GM21515 (cell line): ENCODE data around the gene DERL2.

Experiments
- ATAC-seq: cut with Tn5 transposase; IDR thresholded peaks from one replicate; pipeline ENCODE4 v1.9.1; 2021; ENCODE audit not compliant: unreplicated experiment

The DERL2 gene

GRCh38 chr17:5502552-5502951, 16.6 kb upstream of the DERL2 start:
- ATAC-seq: no peak

DNA sequence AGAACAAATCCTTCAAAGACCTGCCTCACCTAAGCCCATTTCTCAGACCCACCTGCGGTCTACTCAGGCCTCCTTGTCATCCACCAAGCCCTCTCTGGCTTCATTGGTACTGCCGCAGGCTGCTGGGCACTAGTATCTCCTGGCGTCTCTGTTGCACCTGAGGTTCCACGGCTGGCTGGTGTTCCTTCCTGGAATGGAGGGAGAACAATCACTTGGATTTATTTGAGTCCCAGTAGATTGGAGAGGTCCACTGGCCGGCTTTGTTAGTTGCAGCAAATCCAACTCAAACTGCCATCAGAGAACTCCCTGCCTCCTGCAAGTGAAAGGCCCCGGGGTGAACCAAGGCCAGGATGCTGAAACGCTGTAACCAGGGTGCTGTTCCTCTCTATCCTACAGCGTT, 15.7 kb upstream of the DERL2 start:
- no peak for ATAC-seq

GRCh38 chr17:5500589-5501391, 14.8 kb upstream of the DERL2 start:
- no peak for ATAC-seq

DNA sequence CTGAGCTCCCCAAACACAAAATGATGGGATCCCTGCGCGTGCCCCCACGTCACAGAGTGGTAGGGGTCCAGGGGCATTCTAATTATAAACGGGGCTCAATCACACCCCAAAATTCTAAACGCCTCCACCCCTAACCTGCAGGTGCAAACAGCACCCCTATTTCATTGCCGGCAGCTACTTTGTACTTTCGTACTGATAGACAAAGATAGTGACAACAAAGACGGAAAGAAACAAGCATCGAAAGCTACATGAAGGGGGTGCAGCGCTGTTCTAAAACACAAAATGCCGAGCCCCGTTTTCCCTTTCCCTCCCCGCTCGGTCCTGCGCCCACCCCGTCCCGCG, 14.2 kb upstream of the DERL2 start:
- ATAC-seq: no peak

- ATAC-seq: no peak
Measured at GRCh38 chr17:5499476-5500231, 13.7 kb upstream of the DERL2 start.

DNA sequence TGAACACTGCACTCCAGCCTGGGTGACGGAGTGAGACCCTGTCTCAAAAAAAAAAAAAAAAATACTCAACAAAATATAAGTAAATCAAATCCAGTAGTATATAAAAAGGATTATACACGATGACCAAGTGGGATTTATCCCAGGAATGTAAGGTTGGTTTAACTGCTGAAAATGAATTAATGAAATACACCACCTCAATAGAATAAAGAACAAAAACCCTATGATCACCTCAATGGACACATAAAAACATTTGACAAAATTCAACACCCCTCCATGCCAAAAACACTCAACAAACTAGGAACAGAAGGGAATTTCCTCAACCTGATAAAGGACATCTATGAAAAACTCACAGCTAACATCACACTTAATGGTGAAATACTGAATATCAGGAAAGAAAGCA, 7.0 kb upstream of the DERL2 start:
- no peak for ATAC-seq

GRCh38 chr17:5488752-5489151, 2.8 kb upstream of the DERL2 start:
- no peak for ATAC-seq

GRCh38 chr17:5486206-5487124, 487 bp upstream of the DERL2 start, which contains the start of gene MIS12:
Gene MIS12 (plus strand): TSS chr17:5486566. CDS start chr17:5488863, 2,297 bp downstream.
- ATAC-seq: peak; percentile 84

DNA sequence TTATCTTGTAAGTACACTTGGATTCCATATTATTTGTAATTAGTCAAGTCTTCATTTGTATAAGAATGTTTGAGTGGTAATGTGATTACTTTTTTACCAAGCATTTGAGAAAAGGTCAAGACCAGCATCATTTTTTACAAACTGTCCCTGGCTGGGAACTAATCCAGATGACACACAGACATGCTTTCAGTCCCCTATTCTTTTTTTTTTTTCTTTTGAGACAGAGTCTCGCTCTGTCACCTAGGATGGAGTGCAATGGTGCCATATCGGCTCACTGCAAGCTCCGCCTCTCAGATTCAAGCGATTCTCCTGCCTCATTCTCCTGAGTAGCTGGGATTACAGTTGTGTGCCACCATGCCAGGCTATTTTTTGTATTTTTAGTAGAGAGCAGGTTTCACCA, 4.5 kb downstream of the DERL2 start:
- ATAC-seq: no peak

- ATAC-seq: no peak
Measured at GRCh38 chr17:5480962-5481361, 5.0 kb downstream of the DERL2 start.

- ATAC-seq: no peak
Measured at GRCh38 chr17:5478992-5479391, 7.0 kb downstream of the DERL2 start.

- no peak for ATAC-seq
Measured at GRCh38 chr17:5473906-5474305, 12.1 kb downstream of the DERL2 start.

DNA sequence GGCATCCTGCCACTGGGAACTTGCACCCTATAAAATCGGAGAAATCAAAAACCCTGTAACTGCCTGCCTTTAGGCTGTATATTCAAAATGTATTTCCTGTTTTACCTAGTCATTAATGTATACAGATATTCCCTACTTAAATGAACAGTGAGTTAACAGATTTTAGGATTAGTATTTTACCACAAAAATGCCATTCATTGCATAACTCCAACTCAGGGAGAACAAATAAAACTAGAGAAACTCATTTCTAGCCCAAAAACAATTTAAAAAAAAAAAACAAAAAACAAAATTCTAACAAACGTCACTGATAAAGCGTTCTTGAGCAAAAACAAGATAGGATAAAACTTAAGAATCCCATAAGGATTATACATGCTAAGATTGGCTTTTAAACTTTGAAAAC, 13.5 kb downstream of the DERL2 start:
- no peak for ATAC-seq

- no peak for ATAC-seq
Measured at GRCh38 chr17:5468075-5468473, 17.9 kb downstream of the DERL2 start.

DNA sequence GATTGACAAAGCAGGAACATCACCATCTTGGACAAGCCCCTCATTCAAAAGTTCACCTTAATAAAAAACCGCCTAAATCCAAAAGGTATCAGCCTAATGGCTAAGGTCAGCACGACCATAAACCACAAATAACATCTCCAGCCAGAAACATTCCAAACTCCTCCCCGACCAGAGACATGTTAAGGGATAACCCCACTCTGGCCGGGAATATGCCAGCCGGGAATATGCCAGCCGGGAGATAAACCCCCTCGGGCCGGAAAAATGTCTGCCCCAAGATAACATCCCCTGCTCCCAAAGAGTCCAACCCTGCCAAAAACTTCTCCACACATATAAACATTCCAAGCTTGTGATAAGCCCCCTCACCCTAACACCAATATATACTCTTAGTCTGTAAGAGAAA, 18.6 kb downstream of the DERL2 start:
- ATAC-seq: no peak

DNA sequence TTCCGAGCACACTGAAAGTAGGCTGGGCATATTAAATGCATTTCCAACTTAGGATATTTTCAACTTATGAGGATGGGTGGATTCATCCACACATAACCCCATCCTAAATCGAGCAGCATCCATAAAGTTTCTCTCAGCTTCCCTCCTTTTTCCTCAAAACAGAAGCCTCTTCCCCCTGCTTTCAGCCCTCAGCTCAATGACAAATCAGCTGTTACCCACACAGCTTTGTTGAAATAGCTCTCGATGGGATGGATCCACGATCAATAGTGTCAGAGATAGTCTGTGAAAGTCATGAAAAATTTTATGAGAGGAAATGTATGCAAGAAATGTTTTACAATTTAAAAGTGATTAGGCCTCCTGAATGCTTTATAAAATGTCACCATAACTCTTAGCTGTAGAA, 19.7 kb downstream of the DERL2 start:
- ATAC-seq: no peak

DNA sequence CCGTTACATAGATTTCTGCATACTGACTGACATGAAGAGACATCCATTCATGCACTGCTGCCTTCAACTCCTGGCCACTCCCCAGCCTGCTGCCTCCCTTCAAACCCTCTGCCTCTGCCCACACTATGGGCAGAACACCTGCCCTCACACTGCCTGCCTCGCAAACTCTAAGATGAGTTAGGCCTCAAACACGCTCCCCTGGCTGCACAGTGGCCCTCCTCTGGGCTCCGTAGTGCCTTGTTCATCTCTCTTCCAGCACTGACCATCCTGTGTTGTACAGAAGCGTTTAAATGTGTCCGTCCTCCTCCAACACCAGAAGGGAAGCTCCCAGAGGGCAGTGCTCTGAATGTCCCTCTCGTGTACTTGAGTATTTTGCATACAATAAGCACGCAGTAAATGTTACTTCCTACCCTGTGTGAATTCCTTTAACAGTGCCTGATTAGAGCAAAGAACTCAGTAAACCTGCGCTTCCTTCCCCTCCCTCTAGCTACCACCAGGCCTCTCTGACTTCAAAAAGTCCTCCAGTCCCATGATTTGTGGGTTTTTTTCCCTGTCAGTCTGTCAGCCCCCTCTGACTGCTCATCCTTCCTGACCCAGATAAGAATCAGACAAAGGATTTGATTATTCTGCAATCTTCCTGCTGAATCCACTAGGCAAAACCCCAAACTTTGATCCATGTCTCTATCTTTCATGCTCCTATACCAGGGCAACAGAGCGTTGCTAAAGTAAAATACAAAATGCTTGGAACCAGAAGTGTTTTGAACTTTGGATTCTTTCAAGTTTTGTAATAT, 21.1 kb downstream of the DERL2 start:
- no peak for ATAC-seq

GRCh38 chr17:5446786-5447185, 39.2 kb downstream of the DERL2 start:
- ATAC-seq: no peak

- ATAC-seq: no peak
Measured at GRCh38 chr17:5444209-5444608, 41.8 kb downstream of the DERL2 start.

DNA sequence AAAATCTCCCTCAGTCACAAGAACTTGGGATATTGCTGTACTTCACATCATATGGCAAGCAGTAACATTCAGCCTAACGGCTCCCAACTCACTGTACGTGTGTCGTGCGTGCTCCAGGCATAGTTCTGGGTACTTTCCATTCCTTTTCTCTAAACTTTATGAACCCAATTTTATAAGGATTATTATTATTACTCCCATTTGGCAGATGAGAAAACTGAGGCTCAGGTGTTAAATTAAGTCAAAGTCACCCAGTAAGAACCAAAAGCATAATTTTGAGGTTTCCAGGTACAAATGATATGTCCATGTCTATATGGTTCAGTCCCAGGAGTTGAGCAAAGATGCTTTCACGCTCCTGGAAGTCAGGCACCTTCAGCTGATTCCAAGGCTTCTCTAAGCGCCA, 42.2 kb downstream of the DERL2 start:
- no peak for ATAC-seq

GRCh38 chr17:5439446-5439764, 46.6 kb downstream of the DERL2 start:
- no peak for ATAC-seq
